Esophagus squamous epithelium (tissue), 4 donors: ENCODE data around the gene BCAT1.

Source experiments
- POLR2A ChIP-seq, 4 donors: fragments of 450-650 bp; IDR thresholded peaks; one replicate each; pipeline ENCODE4 v1.6.1; 2017; ENCODE audit warnings: antibody characterized with exemption in 4 of 4, mild to moderate bottlenecking in 4 of 4, moderate library complexity in 3 of 4
- TF ChIP-seq, protein P1 (sequence below), 6 experiments: fragments of 450-650 bp in 4 of 6; fragments of 200-600 bp in 2 of 6; sonication (generic) in 2 of 6; IDR thresholded peaks; one replicate each; pipeline ENCODE4 v1.5.1; 2016 to 2019; ENCODE audit warnings: antibody characterized with exemption in 6 of 6, mild to moderate bottlenecking in 4 of 6, moderate library complexity in 4 of 6

DNA sequence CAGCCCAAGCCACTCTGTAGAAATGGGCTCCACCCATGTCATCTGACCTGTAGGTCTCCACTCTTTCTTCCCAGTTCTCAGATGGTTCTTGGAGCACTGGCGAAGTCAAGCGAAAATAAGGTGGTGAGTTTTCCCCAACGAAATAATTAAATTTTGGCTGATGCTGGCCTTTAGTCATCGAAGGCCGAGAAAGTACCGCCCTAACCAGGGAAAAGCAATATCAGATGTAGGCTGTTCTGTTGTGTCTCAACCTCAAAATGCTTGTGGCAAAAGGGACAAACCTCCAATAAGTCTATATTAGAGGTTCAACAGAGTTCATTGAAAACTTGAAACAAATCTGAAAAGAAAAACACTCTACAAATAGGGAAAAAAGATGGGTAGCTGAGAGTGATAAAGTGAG, 48.6 kb upstream of the BCAT1 start:
- TF ChIP-seq, protein P1, sequence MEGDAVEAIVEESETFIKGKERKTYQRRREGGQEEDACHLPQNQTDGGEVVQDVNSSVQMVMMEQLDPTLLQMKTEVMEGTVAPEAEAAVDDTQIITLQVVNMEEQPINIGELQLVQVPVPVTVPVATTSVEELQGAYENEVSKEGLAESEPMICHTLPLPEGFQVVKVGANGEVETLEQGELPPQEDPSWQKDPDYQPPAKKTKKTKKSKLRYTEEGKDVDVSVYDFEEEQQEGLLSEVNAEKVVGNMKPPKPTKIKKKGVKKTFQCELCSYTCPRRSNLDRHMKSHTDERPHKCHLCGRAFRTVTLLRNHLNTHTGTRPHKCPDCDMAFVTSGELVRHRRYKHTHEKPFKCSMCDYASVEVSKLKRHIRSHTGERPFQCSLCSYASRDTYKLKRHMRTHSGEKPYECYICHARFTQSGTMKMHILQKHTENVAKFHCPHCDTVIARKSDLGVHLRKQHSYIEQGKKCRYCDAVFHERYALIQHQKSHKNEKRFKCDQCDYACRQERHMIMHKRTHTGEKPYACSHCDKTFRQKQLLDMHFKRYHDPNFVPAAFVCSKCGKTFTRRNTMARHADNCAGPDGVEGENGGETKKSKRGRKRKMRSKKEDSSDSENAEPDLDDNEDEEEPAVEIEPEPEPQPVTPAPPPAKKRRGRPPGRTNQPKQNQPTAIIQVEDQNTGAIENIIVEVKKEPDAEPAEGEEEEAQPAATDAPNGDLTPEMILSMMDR (IDR thresholded peaks at IDR 0.05): no peak
- TF ChIP-seq POLR2A (IDR thresholded peaks at IDR 0.05): no peak
